HL-60 (cell line): ENCODE measurements around the gene FAM120AOS.
"Not testable (repeated sequence)": the region's sequence is repeated elsewhere in the genome, so short reads cannot be mapped to it uniquely, and the experiment has no call there.

Source experiments
- DNase-seq, 2 experiments: peaks; one replicate each; pipeline ENCODE4 v3.0.0-alpha.2; 2010 to 2020; ENCODE audit warnings: low read depth in 1 of 2, low spot score in 1 of 2
- H3K27ac ChIP-seq: fragments of 250-450 bp; sonication (Bioruptor Pico); replicated peaks from 2 replicates; pipeline ENCODE4 v1.5.1; 2020; ENCODE audit warnings: mild to moderate bottlenecking, moderate library complexity
- H3K27me3 ChIP-seq: fragments of 250-450 bp; sonication (Bioruptor Pico); 2 replicates; pipeline ENCODE4 v1.5.1; 2021; ENCODE audit warnings: mild to moderate bottlenecking, moderate library complexity; ENCODE audit not compliant: insufficient read depth, poor library complexity, severe bottlenecking
- H3K4me3 ChIP-seq: replicated peaks from 2 replicates; pipeline ENCODE4 v1.5.1; 2011; ENCODE audit warnings: mild to moderate bottlenecking, control low read depth, low read length; ENCODE audit not compliant: insufficient read depth
- GABPA ChIP-seq: IDR thresholded peaks from 2 replicates; pipeline ENCODE4 v1.6.1; 2012; ENCODE audit warnings: low read depth
- POLR2AphosphoS5 ChIP-seq: IDR thresholded peaks from 2 replicates; pipeline ENCODE4 v1.6.1; 2012; ENCODE audit warnings: low read depth
- SPI1 ChIP-seq: IDR thresholded peaks from 2 replicates; pipeline ENCODE4 v1.6.1; 2012; ENCODE audit warnings: low read depth, mild to moderate bottlenecking, borderline replicate concordance
- TF ChIP-seq, protein P1 (sequence below): IDR thresholded peaks from one replicate; pipeline ENCODE4 v1.5.1; 2011; ENCODE audit warnings: low read length, control low read depth, inconsistent platforms; ENCODE audit not compliant: insufficient read depth
- TF ChIP-seq, protein P2 (sequence below): IDR thresholded peaks from 2 replicates; pipeline ENCODE4 v1.6.1; 2012; ENCODE audit warnings: low read depth; ENCODE audit not compliant: insufficient replicate concordance

Gene FAM120AOS

DNA sequence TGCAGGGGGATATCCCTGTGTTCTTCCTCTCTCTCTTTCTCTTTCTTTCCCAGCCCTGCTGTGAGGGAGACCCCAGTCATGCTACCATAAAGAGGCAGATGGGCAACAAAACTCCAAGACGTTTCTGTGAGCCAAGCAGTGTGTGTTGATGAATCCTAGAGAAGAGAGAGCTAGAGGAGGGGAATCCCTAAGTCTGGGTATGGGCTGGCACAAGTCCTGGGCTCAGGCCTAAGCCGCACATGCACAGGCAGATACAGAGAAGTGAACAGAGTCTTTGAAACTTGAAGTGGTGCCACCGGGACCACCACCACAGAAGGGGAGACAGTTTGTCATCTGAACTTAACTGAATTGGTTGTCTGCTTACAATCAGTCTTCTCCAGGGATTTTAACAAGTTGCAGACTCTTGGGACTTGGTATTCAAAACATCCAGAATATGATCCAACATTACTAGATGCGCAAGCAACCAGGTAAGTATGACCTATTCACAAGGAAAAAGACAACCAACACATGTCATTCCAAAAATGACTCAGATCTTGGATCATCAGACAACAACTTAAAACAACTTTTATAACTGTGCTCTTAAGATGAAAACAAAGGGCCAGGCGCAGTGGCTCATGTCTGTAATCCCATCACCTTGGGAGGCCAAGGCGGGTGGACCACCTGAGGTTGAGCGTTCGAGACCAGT, 12.3 kb downstream of the FAM120AOS start:
- H3K27ac ChIP-seq: no peak overlapping the region
- TF ChIP-seq POLR2AphosphoS5 (no peak), SPI1 (no peak), GABPA (no peak)
- TF ChIP-seq, protein P1, sequence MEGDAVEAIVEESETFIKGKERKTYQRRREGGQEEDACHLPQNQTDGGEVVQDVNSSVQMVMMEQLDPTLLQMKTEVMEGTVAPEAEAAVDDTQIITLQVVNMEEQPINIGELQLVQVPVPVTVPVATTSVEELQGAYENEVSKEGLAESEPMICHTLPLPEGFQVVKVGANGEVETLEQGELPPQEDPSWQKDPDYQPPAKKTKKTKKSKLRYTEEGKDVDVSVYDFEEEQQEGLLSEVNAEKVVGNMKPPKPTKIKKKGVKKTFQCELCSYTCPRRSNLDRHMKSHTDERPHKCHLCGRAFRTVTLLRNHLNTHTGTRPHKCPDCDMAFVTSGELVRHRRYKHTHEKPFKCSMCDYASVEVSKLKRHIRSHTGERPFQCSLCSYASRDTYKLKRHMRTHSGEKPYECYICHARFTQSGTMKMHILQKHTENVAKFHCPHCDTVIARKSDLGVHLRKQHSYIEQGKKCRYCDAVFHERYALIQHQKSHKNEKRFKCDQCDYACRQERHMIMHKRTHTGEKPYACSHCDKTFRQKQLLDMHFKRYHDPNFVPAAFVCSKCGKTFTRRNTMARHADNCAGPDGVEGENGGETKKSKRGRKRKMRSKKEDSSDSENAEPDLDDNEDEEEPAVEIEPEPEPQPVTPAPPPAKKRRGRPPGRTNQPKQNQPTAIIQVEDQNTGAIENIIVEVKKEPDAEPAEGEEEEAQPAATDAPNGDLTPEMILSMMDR: no peak
- TF ChIP-seq, protein P2, sequence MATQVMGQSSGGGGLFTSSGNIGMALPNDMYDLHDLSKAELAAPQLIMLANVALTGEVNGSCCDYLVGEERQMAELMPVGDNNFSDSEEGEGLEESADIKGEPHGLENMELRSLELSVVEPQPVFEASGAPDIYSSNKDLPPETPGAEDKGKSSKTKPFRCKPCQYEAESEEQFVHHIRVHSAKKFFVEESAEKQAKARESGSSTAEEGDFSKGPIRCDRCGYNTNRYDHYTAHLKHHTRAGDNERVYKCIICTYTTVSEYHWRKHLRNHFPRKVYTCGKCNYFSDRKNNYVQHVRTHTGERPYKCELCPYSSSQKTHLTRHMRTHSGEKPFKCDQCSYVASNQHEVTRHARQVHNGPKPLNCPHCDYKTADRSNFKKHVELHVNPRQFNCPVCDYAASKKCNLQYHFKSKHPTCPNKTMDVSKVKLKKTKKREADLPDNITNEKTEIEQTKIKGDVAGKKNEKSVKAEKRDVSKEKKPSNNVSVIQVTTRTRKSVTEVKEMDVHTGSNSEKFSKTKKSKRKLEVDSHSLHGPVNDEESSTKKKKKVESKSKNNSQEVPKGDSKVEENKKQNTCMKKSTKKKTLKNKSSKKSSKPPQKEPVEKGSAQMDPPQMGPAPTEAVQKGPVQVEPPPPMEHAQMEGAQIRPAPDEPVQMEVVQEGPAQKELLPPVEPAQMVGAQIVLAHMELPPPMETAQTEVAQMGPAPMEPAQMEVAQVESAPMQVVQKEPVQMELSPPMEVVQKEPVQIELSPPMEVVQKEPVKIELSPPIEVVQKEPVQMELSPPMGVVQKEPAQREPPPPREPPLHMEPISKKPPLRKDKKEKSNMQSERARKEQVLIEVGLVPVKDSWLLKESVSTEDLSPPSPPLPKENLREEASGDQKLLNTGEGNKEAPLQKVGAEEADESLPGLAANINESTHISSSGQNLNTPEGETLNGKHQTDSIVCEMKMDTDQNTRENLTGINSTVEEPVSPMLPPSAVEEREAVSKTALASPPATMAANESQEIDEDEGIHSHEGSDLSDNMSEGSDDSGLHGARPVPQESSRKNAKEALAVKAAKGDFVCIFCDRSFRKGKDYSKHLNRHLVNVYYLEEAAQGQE: no peak

DNA sequence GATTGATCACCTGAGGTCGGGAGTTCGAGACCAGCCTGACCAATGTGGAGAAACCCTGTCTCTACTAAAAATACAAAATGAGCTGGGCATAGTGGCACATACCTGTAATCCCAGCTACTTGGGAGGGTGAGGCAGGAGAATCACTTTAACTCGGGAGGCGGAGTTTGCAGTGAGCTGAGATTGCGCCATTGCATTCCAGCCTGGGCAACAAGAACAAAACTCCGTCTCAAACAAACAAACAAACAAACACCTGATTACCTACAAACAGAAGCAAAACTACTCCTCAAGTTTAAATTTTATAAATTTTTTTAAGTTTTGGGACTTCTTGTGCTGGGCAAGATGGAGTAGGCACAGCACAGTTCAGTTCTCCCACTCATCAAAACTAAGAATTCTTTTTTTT, 14.1 kb downstream of the FAM120AOS start:
- H3K27ac ChIP-seq, DNase-seq, H3K4me3 ChIP-seq, H3K27me3 ChIP-seq: not testable (repeated sequence)

More for the DNA sequence above, 12.3 kb downstream of the FAM120AOS start:
- H3K27me3 ChIP-seq: no peaks in the 10 kb centered on the region
- H3K4me3 ChIP-seq: no peak overlapping the region
- DNase-seq: no peak

DNA sequence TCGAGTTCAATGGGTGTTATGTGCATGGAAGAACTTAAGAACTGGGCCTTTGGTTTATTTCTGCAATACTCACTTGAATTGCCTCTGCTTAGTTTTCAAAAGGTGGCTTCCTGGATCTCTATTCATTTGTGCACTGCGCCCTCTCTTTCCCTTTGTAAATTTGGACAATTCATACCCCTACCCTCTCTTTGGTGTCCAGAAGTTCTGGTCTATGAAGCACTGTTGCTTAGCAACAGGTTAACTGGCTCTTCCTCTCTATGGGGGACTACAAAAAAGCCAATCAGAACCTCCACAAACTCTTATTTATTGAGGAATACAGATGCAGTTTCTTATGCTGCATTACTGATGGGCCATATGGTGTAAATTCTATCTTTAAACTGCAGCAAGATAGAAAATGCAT, 15.4 kb downstream of the FAM120AOS start:
- DNase-seq: no peak
- H3K27me3 ChIP-seq: no peaks in the 10 kb centered on the region
- no peak overlapping the region for H3K4me3 ChIP-seq
- no peak overlapping the region for H3K27ac ChIP-seq
- TF ChIP-seq, protein P2: no peak
- TF ChIP-seq SPI1 (no peak), POLR2AphosphoS5 (no peak), GABPA (no peak)
- TF ChIP-seq, protein P1: no peak

DNA sequence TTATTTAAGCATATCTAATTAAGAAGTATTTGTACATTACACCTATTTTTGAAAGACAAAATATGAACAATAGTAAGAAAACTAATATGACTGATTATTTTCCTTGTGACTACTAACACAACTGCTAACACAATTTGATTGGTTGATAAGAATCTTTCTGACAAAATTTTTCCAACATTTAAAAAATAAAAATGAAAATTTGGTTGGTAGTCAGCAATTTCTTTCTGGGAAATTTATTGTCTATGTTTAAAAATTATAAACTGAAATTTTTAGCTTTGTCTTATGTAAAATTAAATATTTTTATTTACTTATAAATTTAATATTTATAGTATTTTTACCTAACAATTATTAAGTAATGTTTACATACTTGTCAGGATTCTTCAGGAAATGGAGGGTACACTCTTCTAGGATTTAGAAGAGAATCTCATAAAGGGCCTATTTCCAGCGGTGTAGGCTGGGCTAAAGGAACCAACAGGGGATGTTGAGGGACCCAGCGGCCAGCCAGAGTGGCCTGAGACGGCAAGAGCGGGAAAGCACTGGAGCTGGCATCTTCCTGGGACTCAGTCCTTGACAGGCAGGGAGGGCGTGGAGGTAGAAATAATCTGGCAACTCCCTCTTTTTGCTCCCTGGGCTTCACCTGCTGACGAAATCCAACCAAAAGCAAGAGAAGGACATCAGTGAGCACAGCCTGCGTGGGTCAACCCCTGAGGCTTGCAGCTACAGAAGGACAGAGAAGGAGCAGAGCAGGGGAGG, 16.6 kb downstream of the FAM120AOS start:
- no peak for DNase-seq
- Histone ChIP-seq H3K27ac (no peak overlapping the region), H3K27me3 (no peaks in the 10 kb centered on the region), H3K4me3 (no peak overlapping the region)
- TF ChIP-seq GABPA: no peak
- TF ChIP-seq, protein P2: no peak
- no peak for TF ChIP-seq SPI1
- TF ChIP-seq, protein P1: no peak
- TF ChIP-seq POLR2AphosphoS5: no peak
